Skeletal muscle tissue (tissue), 4 donors: ENCODE results near the gene CA5A. TPM values are rescaled to one million over a fixed set of nuclear protein-coding genes. Genes with fewer than 3 reads are reported as not detected.

Experiments used
- H3K27ac ChIP-seq: one replicate; pipeline ENCODE4 v1.7.0; 2013; ENCODE audit warnings: mild to moderate bottlenecking, low read depth, low read length, inconsistent platforms
- H3K27me3 ChIP-seq, 3 donors: one replicate each; pipeline ENCODE4 v1.7.0; 2013; ENCODE audit warnings: low read length in 3 of 3; ENCODE audit not compliant: control insufficient read depth in 3 of 3, insufficient read depth in 3 of 3
- H3K36me3 ChIP-seq, 3 donors: one replicate each; pipeline ENCODE4 v1.7.0; 2013; ENCODE audit warnings: low read length in 3 of 3; ENCODE audit not compliant: control insufficient read depth in 3 of 3, insufficient read depth in 3 of 3
- H3K4me1 ChIP-seq, 3 donors: one replicate each; pipeline ENCODE4 v1.7.0; 2013; ENCODE audit warnings: low read length in 3 of 3, mild to moderate bottlenecking in 3 of 3; ENCODE audit not compliant: control insufficient read depth in 3 of 3, insufficient read depth in 3 of 3
- H3K4me3 ChIP-seq, 3 donors: one replicate each; pipeline ENCODE4 v1.7.0; 2013; ENCODE audit warnings: low read length in 3 of 3
- H3K9ac ChIP-seq, 3 donors: one replicate each; pipeline ENCODE4 v1.7.0; 2013; ENCODE audit warnings: low read length in 3 of 3, mild to moderate bottlenecking in 3 of 3, moderate library complexity in 2 of 3, low read depth in 1 of 3
- H3K9me3 ChIP-seq, 3 donors: one replicate each; pipeline ENCODE4 v1.7.0; 2013; ENCODE audit warnings: low read length in 3 of 3; ENCODE audit not compliant: control insufficient read depth in 3 of 3
- total RNA-seq: library from RNA; depleted of rRNA; stranded (reverse); fragments of >200 nt; gene quantifications from one replicate; pipeline ENCODE4 v1.2.3, GENCODE V29; 2014
- donor health status: Osteomylitis.

Gene CA5A
- total RNA-seq, 1 donor from 2014 or later = not detected

DNA sequence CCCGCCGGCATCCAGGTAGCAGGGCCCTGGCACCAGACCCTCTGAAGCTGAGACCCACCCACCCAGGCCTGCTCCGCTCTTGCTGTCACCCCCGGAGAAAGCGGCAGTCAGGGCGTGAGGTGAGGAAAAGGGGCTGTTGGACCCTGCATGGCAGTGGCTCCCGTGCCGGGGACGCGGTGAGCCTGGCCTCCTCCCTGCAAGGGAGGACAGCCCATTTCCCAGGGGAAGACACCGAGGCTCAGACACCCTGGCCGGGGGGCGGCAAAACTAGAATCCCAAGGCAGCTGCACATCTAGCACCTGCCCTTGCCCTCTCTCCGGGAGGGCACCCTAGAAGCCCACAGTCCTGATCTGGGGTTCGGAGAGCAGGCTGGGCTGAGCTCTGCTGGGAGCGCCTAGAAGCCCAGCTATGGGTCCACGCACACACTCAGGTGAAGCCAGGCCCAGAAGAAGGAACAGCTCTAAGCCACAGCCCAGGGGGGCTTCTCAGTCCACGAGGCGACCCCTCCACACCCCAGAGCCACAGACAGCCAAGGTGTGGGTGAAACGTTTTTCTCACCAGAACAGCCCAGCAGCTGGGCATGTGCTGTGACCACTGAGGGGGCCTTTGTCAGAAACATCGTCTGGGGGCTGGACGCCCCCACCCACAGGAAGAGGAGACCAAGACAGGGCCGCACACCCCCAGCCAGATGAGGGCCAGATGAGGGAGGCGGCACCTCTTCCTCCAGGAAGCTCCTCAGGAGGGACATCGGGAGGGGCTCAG, 89.4 kb downstream of the CA5A start:
- Histone ChIP-seq H3K36me3 (peaks cover 8 to 23% (median 21%) of the 10 kb centered on the region in 3 donors), H3K4me3 (no peak overlapping the region), H3K9ac (peak overlapping the region in 1 of 3 donors; percentile 64), H3K4me1 (peaks cover 74 to 85% (median 82%) of the 10 kb centered on the region in 3 donors), H3K27ac (peak overlapping the region; percentile 30), H3K27me3 (no peaks in the 10 kb centered on the region), H3K9me3 (no peaks in the 10 kb centered on the region)

DNA sequence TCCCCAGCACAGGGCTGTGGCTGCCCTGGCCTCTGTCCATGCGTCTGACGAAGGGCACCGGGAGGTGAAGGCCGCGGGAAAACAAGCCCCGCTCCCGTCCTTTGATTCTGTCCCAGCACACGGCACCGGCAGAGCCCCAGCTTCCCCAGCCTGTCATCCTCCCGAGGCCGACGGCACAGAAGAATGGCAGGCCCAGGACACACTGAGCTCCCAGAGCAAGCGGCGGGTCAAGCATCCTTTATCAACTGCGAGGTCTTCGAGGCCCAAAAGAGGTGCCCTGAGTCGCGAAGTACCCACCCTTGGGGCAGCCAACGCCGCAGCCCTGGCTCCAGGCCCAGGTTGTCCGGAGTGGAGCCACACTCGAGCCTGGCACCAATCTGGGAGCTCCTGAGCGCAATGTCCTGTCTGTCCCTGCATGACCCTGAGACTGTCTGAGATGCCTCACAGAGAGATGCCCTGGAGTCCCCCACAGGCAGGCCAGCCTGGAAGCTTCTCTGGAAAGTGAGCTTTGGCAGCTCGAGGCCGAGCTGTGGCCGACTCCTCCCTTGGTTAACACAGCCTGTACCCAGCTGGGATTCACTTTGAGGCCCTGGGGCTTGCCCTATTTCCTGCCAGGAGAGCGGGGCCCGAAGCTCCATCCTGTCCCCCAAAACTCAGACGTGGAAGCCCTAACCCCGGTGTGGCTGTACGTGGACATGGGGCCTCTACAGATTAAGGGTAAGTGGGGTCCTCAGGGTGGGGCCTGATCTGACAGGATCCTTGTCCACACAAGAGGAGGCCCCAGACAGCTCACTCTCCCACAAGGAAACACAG, 90.3 kb downstream of the CA5A start:
- no peak overlapping the region for H3K4me3 ChIP-seq
- no peaks in the 10 kb centered on the region for H3K9me3 ChIP-seq
- H3K4me1 ChIP-seq = peaks cover 68 to 76% (median 73%) of the 10 kb centered on the region in 3 donors
- peaks cover 4 to 27% (median 19%) of the 10 kb centered on the region in 3 donors for H3K36me3 ChIP-seq
- peak overlapping the region in 1 of 3 donors; percentile 64 for H3K9ac ChIP-seq
- peak overlapping the region; percentile 30 for H3K27ac ChIP-seq
- no peaks in the 10 kb centered on the region for H3K27me3 ChIP-seq

DNA sequence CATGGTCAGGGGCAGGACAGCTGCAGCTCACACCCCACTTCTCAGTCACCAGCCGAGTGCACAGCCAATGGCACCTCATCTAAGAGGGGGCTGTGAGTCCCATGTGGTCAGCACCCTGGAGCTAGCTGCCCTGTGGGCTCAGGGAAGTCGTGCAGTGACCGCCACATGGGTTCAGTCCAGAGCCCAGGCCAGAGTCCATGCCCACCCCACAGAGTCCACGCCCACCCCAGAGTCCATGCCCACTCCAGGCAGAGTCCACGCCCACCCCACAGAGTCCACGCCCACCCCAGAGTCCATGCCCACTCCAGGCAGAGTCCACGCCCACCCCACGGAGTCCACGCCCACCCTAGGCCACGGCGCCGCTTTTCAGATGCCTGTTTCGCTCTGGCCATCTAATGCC, 91.1 kb downstream of the CA5A start:
- H3K4me3 ChIP-seq = no peak overlapping the region
- H3K4me1 ChIP-seq = peaks cover 60 to 68% (median 65%) of the 10 kb centered on the region in 3 donors
- H3K27ac ChIP-seq = no peak overlapping the region

DNA sequence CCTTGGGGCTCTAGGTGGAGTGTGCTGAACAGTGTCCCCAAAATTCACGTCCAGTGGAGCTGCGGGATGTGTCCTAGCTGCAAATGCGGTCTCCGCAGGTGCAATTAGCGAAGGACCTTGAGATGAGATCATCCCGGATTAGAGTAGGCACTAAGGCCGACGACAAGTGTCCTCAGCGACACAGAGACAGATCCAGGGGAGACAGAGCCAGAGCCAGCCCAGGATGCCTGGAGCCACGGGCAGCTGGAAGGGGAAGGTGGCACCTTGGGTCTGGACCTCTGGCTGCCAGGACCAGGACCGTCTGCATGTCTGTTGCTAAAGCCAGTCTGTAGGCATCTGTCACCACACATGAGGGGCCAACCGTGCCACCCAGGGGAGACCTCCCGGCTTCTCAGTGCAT, 91.5 kb downstream of the CA5A start:
- Histone ChIP-seq H3K4me3 (no peak overlapping the region), H3K4me1 (peaks cover 57 to 64% (median 61%) of the 10 kb centered on the region in 3 donors), H3K27me3 (no peaks in the 10 kb centered on the region), H3K36me3 (peaks cover under 1 to 21% (median 18%) of the 10 kb centered on the region in 3 donors), H3K27ac (peak overlapping the region; percentile 12), H3K9me3 (no peaks in the 10 kb centered on the region), H3K9ac (peak overlapping the region in 1 of 3 donors; percentile 60)

More for the DNA sequence above, 91.1 kb downstream of the CA5A start:
- Histone ChIP-seq H3K27me3 (no peaks in the 10 kb centered on the region), H3K9me3 (no peaks in the 10 kb centered on the region), H3K36me3 (peaks cover 0 to 21% (median 17%) of the 10 kb centered on the region in 3 donors), H3K9ac (peak overlapping the region in 1 of 3 donors; percentile 60)

DNA sequence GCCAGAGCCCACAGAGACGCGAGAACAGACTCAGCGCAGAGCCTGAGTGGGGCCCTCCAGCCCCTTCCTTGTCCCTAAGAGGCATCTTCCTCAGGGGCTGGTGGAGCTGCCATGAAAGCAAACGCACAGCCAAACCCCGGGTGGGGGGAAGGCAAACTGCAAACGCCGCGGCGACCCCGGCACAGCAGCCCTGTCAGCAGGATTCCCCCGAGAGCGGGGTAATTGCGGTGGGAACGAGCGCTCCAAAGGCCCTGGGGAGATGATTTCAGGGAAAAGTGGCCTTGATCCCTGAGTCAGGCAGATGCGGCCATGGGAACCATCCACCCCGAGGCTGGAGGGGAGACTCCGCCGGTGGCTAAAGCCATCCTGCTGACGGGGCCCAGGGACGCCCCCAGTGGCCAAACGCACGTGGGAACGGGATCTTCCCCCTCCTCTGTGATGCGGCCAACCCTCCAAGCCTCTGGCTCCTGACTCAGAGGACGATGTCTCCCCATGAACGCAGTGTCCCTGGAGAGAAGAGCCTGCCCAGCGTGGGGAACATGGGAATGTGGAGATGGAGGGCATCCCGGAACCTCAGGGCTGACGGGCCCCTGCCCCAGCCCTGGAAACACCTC, 92.1 kb downstream of the CA5A start:
- Histone ChIP-seq H3K4me1 (peaks cover 51 to 58% (median 55%) of the 10 kb centered on the region in 3 donors), H3K36me3 (peaks cover 6 to 27% (median 22%) of the 10 kb centered on the region in 3 donors), H3K4me3 (no peak overlapping the region), H3K9ac (peak overlapping the region in 1 of 3 donors; percentile 60), H3K27me3 (no peaks in the 10 kb centered on the region), H3K9me3 (no peaks in the 10 kb centered on the region), H3K27ac (peak overlapping the region; percentile 12)

DNA sequence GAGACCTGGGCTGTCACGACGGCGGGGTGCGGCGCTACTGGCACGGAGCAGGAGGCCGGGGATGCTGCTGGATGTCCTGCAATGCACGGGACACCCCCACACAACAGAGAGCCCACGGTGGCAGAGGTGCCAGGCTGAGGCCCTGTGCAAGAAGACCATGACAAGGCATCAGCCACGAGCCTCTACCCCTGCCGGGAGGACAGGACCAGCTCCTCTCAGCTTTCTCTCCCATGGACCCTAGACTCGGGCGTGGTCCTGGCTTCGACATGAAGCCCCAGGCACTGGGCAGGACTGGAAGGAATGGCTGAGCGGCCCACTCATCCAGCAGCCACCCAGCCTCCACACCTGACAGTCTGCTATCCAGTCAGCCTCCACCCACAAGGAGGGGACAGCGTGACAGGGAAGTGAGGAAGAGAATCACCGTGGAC, 92.6 kb downstream of the CA5A start:
- peaks cover 46 to 53% (median 50%) of the 10 kb centered on the region in 3 donors for H3K4me1 ChIP-seq
- peak overlapping the region in 1 of 3 donors; percentile 33 for H3K9ac ChIP-seq
- no peaks in the 10 kb centered on the region for H3K9me3 ChIP-seq
- no peaks in the 10 kb centered on the region for H3K27me3 ChIP-seq
- H3K27ac ChIP-seq = no peak overlapping the region
- no peak overlapping the region for H3K4me3 ChIP-seq
- H3K36me3 ChIP-seq = peaks cover 12 to 31% (median 28%) of the 10 kb centered on the region in 3 donors

DNA sequence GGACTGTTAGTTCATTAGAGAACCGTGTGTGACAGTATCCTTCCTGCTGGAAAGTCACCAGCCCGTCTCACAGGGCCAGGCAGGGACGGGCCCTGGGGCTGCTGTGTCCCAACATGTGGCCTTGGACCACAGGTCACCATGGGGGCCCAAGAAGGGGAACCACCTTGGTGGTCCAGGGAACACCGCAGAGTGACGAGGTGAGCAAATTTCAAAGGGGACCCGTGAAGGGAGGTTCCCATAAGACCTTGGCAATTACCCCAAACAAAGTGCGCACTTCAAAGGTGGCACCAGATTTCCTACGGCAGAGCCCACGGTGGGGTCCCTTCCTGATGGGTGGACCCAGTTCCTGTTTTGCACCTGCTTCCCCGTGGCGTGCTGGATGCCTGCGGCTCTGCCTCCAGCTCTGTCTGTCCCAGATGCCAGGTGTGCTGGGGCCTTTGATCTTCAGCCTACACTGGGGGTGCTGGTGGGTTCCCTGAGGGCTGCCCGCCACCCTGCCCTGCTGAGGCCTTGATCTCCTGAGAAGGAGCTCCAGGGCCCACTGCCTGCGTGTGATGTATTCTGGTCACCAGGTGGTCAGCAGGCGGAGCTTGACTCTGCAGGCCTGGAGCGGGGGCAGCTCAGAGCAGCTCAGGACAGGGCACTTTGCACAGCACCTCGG, 94.0 kb downstream of the CA5A start:
- peaks cover 32 to 39% (median 36%) of the 10 kb centered on the region in 3 donors for H3K4me1 ChIP-seq
- H3K4me3 ChIP-seq = no peak overlapping the region
- peaks cover 21 to 41% (median 36%) of the 10 kb centered on the region in 3 donors for H3K36me3 ChIP-seq
- H3K27me3 ChIP-seq = no peaks in the 10 kb centered on the region
- H3K9me3 ChIP-seq = no peaks in the 10 kb centered on the region
- no peak overlapping the region for H3K9ac ChIP-seq
- no peak overlapping the region for H3K27ac ChIP-seq

DNA sequence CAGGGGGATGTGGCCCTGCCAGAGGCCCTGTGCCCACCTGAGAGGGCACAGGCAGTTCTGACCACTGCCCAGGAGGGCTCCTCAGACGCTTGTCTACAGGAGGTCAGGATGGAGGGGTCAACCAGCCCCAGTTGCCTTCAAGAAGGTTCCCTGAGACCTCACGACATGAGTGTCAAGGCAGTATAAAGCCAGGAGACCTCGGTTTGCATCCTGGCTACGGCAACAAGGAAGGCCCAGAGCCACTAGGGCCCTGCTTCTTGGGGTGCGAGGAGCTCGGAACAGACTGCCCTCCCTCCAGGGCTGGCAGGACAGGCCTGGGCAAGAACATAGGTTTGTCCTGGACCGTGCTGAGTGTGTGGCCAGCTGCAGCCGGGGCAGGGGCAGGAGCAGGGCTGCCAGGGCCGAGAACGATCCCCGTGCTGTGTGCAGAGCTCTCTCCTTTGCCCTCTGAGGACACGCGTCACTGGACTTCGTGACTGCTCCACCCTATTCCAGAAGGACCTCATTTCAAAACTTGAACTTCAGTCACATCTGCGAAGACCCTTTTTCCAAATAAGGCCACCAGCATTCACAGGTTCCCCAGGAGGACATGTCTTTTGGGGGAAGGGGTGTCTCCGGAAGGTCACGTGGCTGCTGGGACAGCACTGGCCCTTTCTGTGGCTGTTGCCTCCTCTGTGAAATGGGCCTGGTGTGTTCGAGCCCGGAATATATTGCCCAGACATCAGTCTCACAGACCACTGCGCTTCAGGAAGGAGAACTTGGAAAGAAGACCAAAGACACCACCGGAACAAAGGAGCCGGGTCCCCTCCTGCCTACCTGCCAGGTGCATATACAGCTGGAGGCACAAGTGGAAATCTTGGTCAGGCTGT, 94.8 kb downstream of the CA5A start:
- Histone ChIP-seq H3K4me1 (peaks cover 25 to 32% (median 29%) of the 10 kb centered on the region in 3 donors), H3K36me3 (peaks cover 28 to 49% (median 43%) of the 10 kb centered on the region in 3 donors)

More for the DNA sequence above, 94.8 kb downstream of the CA5A start:
- no peaks in the 10 kb centered on the region for H3K27me3 ChIP-seq
- no peak overlapping the region for H3K4me3 ChIP-seq
- no peaks in the 10 kb centered on the region for H3K9me3 ChIP-seq
- peak overlapping the region in 1 of 3 donors; percentile 2 for H3K9ac ChIP-seq
- no peak overlapping the region for H3K27ac ChIP-seq
